Activated naive CD4-positive, alpha-beta T cell (primary cell): Measurements from ENCODE around the gene NOXO1.

Experiments
- DNase-seq, 4 experiments: peaks; one replicate each; lab custom pipeline; 2025; lab: John Stamatoyannopoulos, UW

The NOXO1 gene

GRCh38 chr16:1997494-1998359, 16.5 kb upstream of the NOXO1 start:
- no peak for DNase-seq

GRCh38 chr16:1993731-1994131, 12.5 kb upstream of the NOXO1 start:
- no peak for DNase-seq

DNA sequence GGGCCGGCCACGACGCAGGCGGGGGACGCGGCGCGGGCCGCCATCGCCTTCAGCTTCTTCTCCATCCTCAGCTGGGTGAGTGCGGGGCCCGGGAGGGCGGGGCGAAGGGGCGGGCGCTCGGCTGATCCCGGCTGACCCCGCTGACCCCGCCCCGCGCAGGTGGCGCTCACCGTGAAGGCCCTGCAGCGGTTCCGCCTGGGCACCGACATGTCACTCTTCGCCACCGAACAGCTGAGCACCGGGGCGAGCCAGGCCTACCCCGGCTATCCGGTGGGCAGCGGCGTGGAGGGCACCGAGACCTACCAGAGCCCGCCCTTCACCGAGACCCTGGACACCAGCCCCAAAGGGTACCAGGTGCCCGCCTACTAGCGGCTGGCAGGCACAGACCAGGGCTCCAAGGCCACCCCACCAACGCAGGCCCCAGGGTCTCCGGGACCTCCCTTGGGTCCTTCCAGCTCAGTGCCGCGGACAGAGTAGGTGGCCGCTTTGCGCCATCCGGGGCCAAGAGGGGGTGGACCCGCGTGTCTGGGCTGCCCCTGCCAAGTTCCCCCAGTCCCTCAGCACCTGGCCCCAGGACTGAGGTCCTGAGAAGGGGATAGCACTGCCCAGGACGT, 11.5 kb upstream of the NOXO1 start:
- no peak for DNase-seq

DNA sequence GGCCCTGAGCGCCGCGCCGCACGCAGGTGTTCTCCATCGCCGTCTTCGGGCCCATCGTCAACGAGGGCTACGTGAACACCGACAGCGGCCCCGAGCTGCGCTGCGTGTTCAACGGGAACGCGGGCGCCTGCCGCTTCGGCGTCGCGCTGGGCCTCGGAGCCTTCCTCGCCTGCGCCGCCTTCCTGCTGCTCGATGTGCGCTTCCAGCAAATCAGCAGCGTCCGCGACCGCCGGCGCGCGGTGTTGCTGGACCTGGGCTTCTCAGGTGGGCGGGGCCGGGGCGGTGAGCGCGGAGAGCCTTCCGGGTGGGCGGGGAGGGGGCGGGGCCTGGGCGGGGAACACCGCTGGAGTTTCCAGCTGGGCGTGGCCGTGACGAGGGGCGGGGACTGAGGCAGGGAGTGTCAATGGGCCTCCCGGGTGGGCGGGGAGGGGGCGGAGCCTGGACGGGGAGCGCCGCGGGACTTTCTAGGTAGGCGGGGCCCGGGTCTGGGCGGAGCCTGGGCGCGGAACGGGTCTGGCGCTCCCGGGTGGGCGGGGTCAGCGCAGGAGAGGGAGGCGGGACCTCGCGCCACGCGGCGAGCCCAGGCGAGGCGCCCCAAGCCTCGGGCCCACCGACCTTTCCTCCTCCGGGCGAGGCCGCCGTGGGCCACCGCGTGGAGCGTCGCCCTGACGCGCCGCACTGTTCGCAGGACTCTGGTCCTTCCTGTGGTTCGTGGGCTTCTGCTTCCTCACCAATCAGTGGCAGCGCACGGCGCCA, 10.9 kb upstream of the NOXO1 start:
- DNase-seq: peak; percentile 96 to 99 (median 97)

- DNase-seq: no peak
Observed at GRCh38 chr16:1991588-1991947, 10.3 kb upstream of the NOXO1 start.

GRCh38 chr16:1991135-1991551, 9.9 kb upstream of the NOXO1 start:
- DNase-seq: peak in 2 of 4 experiments; percentile 20 to 33

DNA sequence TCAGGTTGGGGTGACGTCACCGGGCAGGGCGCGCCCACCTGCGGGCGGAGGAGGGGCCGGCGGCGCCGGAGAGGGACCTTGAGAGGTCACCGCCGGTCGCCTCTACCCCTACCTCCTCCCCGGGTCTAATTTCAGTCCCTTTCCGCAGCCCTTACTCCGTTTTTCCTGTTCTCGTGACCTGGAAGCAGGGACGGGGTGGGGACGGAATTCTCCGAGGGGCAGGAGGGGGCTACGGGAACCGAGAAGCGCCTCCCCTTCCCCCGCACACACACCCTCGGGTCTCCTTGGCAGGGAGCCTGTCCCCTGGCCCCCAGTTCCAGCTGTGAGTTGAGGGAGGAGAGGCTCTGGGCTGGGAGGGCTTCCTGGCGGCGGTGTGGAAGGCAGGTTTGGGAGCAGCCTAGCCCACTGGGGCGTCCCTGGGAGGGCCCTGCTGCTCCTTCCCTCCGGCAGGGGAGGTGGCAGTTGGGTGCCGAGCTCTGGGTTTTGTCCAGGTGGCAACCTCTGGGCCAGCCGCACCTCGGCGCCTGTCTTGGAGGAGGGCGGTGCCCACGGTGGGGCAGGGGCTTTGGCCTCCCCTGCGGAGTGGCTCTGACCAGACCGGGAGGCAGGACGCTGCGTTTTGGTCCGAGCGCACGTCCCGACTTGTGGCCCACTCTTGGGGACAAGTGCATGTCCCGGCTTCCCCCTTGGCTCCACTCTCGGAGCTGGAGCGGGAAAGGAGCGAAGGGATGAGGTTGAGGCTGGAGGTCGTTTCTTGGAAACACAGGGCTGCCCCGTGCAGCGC, 9.3 kb upstream of the NOXO1 start:
- no peak for DNase-seq

- DNase-seq: no peak
Observed at GRCh38 chr16:1990101-1990350, 8.8 kb upstream of the NOXO1 start.

DNA sequence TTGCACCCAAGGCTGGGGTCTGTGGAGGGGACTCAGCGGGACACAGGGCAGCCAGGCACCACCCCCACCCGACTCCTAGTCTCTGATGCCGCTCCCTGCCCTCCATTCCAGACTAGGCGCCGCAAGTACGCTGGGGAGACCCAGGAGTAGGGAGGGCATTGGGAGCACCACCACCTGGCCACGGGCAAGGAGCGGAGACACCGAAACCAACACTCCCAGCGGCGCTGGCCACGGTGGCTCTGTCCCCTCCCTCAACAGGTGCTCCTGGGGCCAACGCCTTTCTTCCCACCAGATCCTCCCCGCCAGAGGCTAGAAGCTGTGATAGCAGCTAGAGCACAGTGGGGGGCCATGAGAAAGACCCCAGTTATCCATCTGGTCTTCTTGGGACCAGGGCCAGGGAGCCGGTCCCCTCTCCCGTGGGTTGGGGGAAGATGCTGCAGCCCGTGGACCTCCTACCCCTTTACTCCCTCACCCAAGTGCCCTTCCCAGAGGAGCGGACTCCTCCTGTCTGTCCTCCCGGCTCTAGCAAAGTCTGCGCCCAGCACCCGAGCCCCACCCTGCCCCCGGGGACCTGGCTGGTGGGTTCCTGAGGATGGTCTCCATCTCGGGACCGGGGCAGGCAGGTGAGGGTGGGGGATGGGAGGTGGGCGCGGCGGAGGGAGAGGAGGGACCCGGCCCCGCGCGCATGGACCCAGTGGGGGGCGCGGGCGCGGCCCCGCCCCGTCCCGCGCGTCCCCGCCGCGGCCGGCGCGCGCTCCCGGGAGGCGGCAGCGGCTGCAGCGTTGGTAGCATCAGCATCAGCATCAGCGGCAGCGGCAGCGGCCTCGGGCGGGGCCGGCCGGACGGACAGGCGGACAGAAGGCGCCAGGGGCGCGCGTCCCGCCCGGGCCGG, 8.2 kb upstream of the NOXO1 start, which contains the start of gene SYNGR3:
Gene SYNGR3, plus strand, starts transcription at position 762 of the 892 bp plus-strand sequence. CDS start 133 bp downstream, outside the sequence.
- DNase-seq: no peak

DNA sequence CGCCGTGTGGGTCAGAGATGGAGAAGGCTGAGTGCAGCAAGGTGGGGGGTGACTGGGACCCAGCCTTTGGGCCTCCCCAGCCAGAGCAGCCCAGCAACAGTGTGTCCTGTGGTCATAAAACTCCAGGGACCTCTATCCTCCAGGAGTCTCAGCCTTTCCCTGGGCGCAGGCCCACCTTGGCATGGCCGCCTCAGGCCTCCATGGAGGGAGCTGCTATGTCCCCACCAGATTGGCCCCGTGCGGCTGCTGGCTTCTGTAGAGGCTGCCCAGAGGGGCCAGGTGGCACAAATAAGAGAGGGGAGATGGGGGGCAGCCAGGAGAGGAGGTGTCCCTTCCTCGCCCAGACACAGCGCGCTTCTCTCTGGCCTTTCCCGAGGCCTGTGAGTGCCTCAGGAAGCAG, 5.9 kb upstream of the NOXO1 start:
- no peak for DNase-seq

DNA sequence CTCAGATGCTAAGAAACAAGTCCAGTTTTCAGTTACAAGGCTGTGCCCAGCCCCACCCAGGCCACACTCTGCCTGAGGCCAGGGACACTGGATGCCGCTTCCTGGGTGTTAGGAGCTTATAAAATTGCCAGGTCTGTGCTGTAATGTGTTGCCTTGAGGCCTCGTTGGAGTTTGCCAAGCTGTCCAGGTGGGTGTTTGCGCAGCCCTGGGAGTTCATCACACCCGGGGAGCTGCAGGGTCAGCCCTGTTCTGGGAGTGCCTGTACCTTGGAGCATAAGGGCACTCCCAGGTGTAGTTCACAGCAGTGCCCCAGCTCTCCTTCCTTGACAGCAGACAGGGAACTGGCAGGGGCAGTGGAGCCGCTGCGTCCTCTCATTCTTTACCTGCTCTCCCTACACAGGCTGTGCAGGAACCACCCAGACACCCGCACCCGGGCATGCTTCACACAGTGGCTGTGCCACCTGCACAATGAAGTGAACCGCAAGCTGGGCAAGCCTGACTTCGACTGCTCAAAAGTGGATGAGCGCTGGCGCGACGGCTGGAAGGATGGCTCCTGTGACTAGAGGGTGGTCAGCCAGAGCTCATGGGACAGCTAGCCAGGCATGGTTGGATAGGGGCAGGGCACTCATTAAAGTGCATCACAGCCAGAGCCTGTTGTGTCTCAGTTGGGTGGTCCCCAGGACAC, 4.3 kb upstream of the NOXO1 start:
- DNase-seq: no peak

- no peak for DNase-seq
Observed at GRCh38 chr16:1984347-1985225, 3.3 kb upstream of the NOXO1 start.

GRCh38 chr16:1983544-1984346, 2.5 kb upstream of the NOXO1 start, which contains the start of gene GFER:
Gene GFER, plus strand, starts transcription at chr16:1984193. Its CDS starts 26 bp downstream, at chr16:1984219.
- DNase-seq: peak in 2 of 4 experiments; percentile 23 to 27

DNA sequence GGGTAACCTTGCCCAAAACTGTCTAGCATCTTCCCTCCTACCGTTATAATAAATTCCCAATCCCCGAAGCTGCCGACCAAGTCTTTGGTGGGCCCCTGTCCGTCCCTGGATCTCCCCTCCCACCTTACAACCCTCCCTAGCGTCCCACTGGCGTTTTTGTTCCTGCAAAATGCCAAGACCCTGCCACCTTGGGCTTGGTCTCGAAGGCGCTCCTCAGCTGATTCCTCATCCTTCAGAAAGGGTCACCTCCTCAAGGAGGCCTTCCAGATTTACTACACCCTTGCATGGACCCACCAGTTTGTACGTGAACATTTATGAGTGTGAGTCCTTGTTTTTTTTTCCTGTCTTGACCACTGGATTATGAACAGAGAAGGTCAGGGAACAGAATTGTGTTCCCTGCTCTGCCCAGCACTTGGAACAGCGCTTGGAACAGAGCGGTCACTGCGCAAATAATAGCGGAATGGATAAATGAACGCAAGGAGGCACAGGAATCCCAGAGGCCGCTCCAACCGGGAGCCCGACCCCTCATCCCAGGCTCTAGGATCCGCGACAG, 1.8 kb upstream of the NOXO1 start:
- no peak for DNase-seq

- DNase-seq: no peak
Observed at GRCh38 chr16:1982013-1982433, 754 bp upstream of the NOXO1 start.

DNA sequence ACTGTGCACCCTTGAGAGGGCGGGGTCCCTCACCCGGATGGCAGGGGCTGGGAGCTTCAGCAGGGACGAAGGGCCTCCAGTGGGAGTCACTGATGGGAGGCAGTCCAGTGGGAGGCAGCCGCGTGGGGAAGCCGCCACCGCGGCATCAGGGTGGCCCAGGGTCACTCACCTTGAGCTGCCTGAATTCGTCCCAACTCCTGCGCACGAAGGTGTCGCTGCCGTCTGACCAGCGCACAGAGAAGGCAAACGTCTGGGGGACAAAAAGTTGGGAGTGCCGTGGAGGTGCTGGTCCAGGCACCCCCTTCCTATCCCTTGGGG, 540 bp downstream of the NOXO1 start:
- DNase-seq: no peak

DNA sequence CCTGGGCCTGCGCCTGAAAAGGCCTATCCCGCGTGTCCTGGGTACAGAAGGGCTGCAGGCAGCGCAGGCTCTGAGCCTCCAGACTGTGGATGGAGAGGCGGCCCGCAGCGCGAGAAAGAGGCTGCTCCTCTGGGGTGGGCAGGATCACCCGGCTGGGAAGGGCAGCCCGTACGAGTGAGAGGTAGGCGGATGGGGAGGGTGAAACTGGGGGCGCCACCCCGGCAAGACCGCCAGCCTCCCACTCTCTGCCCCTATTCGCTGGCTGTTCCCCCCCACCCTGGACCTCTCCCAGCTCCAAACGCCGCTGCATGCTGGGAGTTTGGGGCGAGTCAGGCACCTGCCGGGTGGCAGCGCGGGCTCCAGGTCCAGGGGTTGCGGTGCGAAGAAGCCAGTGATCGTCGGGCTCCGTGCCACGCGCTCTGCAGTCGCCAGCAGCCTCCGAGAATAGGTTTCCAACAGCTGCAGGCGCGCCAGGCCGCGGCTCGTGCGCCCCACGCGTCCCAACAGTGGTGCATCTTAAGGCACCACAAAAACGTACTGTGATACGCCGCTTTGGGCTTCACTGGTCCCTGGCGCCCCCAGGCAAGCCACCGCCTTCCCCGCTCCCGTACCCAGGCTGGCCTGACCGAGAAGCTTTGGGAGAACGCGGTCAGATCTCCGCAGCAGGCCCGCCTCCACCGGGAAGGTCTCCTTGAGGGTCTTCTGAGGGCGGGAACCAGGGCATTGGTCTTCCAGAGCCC, 1.1 kb downstream of the NOXO1 start:
- no peak for DNase-seq
